Gastrocnemius medialis (tissue), 4 donors: ENCODE data around the gene CFAP46. TPM values are rescaled to one million over a fixed set of nuclear protein-coding genes. Genes with fewer than 3 reads are reported as not detected.

Source experiments
- ATAC-seq, 2 donors: fragments of 150-250 bp; one replicate each; pipeline ENCODE4 v1.9.1; 2016
- DNase-seq, 2 donors: peaks; one replicate each; pipeline ENCODE4 v3.0.0-alpha.2; 2019
- H3K27ac ChIP-seq, 4 donors: fragments of 200-600 bp; sonication (generic); 1 replicate in 1 of 4; 2 replicates in 3 of 4; pipeline ENCODE4 v1.5.1; 2016 to 2018; ENCODE audit warnings: mild to moderate bottlenecking in 2 of 4, moderate library complexity in 1 of 4
- H3K27me3 ChIP-seq, 3 donors: fragments of 200-600 bp; sonication (generic) in 2 of 3; 1 replicate in 1 of 3; 2 replicates in 2 of 3; pipeline versions ENCODE4 v1.5.1 to v1.6.0; 2016 to 2019; ENCODE audit warnings: mild to moderate bottlenecking in 1 of 3, moderate library complexity in 1 of 3
- H3K36me3 ChIP-seq, 2 donors: fragments of 200-600 bp; sonication (generic) in 1 of 2; one replicate each; pipeline ENCODE4 v1.5.1; 2017 to 2018
- H3K4me1 ChIP-seq, 2 donors: fragments of 200-600 bp; sonication (generic) in 1 of 2; one replicate each; pipeline ENCODE4 v1.5.1; 2016 to 2017; ENCODE audit warnings: mild to moderate bottlenecking in 2 of 2
- H3K4me3 ChIP-seq, 4 donors: fragments of 200-600 bp; sonication (generic) in 3 of 4; 1 replicate in 1 of 4; 2 replicates in 3 of 4; pipeline ENCODE4 v1.5.1; 2016 to 2019; ENCODE audit warnings: mild to moderate bottlenecking in 2 of 4
- H3K9me3 ChIP-seq, 3 donors: fragments of 200-600 bp; sonication (generic) in 2 of 3; 1 replicate in 1 of 3; 2 replicates in 2 of 3; pipeline ENCODE4 v1.5.1; 2016 to 2019
- CTCF ChIP-seq, 5 experiments: fragments of 450-650 bp in 3 of 5; fragments of 200-600 bp in 2 of 5; sonication (generic) in 2 of 5; IDR thresholded peaks in 4 of 5; conservative IDR thresholded peaks in 1 of 5; 1 replicate in 4 of 5; 2 replicates in 1 of 5; pipeline ENCODE4 v1.5.1; 2016 to 2019; ENCODE audit warnings: antibody characterized with exemption in 5 of 5, mild to moderate bottlenecking in 3 of 5, moderate library complexity in 3 of 5
- POLR2A ChIP-seq, 2 donors: fragments of 450-650 bp; IDR thresholded peaks; one replicate each; pipeline ENCODE4 v1.6.1; 2017; ENCODE audit warnings: antibody characterized with exemption in 2 of 2, mild to moderate bottlenecking in 2 of 2, moderate library complexity in 2 of 2
- in situ Hi-C, 4 donors: fragments of 200-750 bp; cut with MboI; loops; one replicate each; pipeline versions ENCODE4 v1.15.0 to v1.8.0; 2017; ENCODE audit warnings: low sequenced_read_pairs in 4 of 4
- intact Hi-C: fragments of 100-400 bp; cut with DNase I; formaldehyde crosslinking; loops from one replicate; pipeline ENCODE4 v1.15.1; 2023; ENCODE audit warnings: low total_unique reads
- total RNA-seq, 4 donors: library from RNA; depleted of rRNA; stranded (reverse); fragments of >200 nt; gene quantifications; one replicate each; pipeline versions ENCODE4 v1.1.0 to v1.2.3, GENCODE V29; 2016

Gene CFAP46
- total RNA-seq, 4 donors from 2014 or later: 4.2 to 27.9 (median 11.9) TPM

GRCh38 chr10:132946311-132946710 lies 3.9 kb upstream of the CFAP46 start:
- intact Hi-C loops (no loop called here), in situ Hi-C loops (loop anchor here in 2 of 4 donors (10.0 to 25.0 kb wide), 2 partner anchors 166 to 178 kb away; no protein-coding TSS in a partner anchor)
- TF ChIP-seq POLR2A (IDR thresholded peaks at IDR 0.05) (no peak), CTCF (IDR thresholded peaks at IDR 0.05 in 4 of 5, conservative IDR thresholded peaks at IDR 0.05 in 1 of 5) (no peak)
- Histone ChIP-seq H3K4me1 (no peaks in the 10 kb centered on the region), H3K36me3 (no peaks in the 10 kb centered on the region), H3K9me3 (no peaks in the 10 kb centered on the region), H3K27me3 (peaks cover 21 to 36% (median 22%) of the 10 kb centered on the region in 3 donors), H3K4me3 (no peak overlapping the region), H3K27ac (no peak overlapping the region)
- DNase-seq: no peak
- ATAC-seq: no peak

- no peaks in the 10 kb centered on the region for H3K36me3 ChIP-seq
- no peak overlapping the region for H3K27ac ChIP-seq
- no peak for ATAC-seq
- in situ Hi-C loops (loop anchor here in 2 of 4 donors (10.0 to 25.0 kb wide), 2 partner anchors 166 to 179 kb away; no protein-coding TSS in a partner anchor), intact Hi-C loops (no loop called here)
- DNase-seq: no peak
- no peaks in the 10 kb centered on the region for H3K9me3 ChIP-seq
- H3K27me3 ChIP-seq: peaks cover 21 to 35% (median 23%) of the 10 kb centered on the region in 3 donors
- TF ChIP-seq CTCF (IDR thresholded peaks at IDR 0.05 in 4 of 5, conservative IDR thresholded peaks at IDR 0.05 in 1 of 5): no peak
- no peak for TF ChIP-seq POLR2A (IDR thresholded peaks at IDR 0.05)
- no peaks in the 10 kb centered on the region for H3K4me1 ChIP-seq
- H3K4me3 ChIP-seq: no peak overlapping the region
Observed at GRCh38 chr10:132945894-132946255, 3.5 kb upstream of the CFAP46 start.

- no peak overlapping the region for H3K4me3 ChIP-seq
- no peak for ATAC-seq
- peaks cover 21 to 30% (median 26%) of the 10 kb centered on the region in 3 donors for H3K27me3 ChIP-seq
- no peak for TF ChIP-seq POLR2A (IDR thresholded peaks at IDR 0.05)
- TF ChIP-seq CTCF (IDR thresholded peaks at IDR 0.05 in 4 of 5, conservative IDR thresholded peaks at IDR 0.05 in 1 of 5): no peak
- H3K27ac ChIP-seq: no peak overlapping the region
- H3K9me3 ChIP-seq: no peaks in the 10 kb centered on the region
- H3K36me3 ChIP-seq: no peaks in the 10 kb centered on the region
- DNase-seq: no peak
- intact Hi-C loops: no loop called here
- in situ Hi-C loops: loop anchor here in 2 of 4 donors (10.0 to 25.0 kb wide), 2 partner anchors 167 to 179 kb away; no protein-coding TSS in a partner anchor
- H3K4me1 ChIP-seq: no peaks in the 10 kb centered on the region
Observed at GRCh38 chr10:132945125-132945893, 2.9 kb upstream of the CFAP46 start.

- no peak for ATAC-seq
- H3K4me3 ChIP-seq: no peak overlapping the region
- peaks cover 21 to 26% (median 24%) of the 10 kb centered on the region in 3 donors for H3K27me3 ChIP-seq
- no peak overlapping the region for H3K27ac ChIP-seq
- no peaks in the 10 kb centered on the region for H3K36me3 ChIP-seq
- DNase-seq: no peak
- intact Hi-C loops: loop anchor here (5.0 kb wide), 1 partner anchor 107 kb away; no protein-coding TSS in a partner anchor
- in situ Hi-C loops: loop anchor here in 2 of 4 donors (10.0 to 25.0 kb wide), 2 partner anchors 168 to 180 kb away; no protein-coding TSS in a partner anchor
- no peak for TF ChIP-seq CTCF (IDR thresholded peaks at IDR 0.05 in 4 of 5, conservative IDR thresholded peaks at IDR 0.05 in 1 of 5)
- no peak for TF ChIP-seq POLR2A (IDR thresholded peaks at IDR 0.05)
- no peaks in the 10 kb centered on the region for H3K9me3 ChIP-seq
- H3K4me1 ChIP-seq: no peaks in the 10 kb centered on the region
Observed at GRCh38 chr10:132944510-132944909, 2.1 kb upstream of the CFAP46 start.
